Measurements from ENCODE around the gene BCAS3.

The BCAS3 gene

DNA sequence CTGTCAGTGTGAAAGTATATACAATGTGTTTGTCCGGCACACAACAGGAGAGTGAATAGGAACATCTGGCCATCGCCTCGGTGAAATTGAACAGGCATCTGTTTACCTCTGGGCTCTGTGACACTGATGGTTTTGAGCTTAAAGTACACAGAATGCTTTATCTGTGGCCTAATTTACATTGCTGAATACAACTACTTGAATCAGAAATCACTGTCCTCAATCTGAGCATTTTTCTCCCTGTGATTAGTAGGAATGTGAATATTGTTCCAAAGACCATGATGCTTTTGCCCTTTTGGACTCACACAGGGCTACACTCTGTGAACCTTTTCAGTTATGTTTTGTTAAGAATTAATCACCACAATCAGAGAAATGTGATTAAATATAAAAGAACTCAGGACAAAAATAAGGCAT, 399.0 kb downstream of the BCAS3 start:
- no peak overlapping the region for H3K4me3 ChIP-seq (ENCODE audit: low read length)
- no peak for TF ChIP-seq ZNF274 (IDR thresholded peaks at IDR 0.05; ENCODE audit: low read depth, low read length)

DNA sequence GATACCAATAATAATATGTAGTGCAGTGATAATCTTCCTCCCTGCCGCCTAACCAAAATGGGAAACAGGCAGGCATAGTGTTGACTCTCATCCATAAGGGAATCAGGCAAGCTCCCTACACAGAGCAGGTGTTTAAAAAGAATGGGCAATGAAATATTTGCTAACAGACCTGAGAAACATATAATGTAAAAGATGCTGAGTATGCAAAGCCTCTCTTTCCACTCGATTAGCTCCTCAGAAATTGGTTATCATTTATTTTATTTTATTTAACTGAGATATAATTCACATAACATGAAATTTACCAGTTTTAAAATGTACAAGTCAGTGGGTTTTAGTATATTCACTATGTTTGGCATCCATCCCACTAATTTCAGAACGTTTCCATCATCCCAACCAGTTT, 404.3 kb downstream of the BCAS3 start:
- TF ChIP-seq ZNF274 (IDR thresholded peaks at IDR 0.05; ENCODE audit: low read depth, low read length) = no peak
- no peak overlapping the region for H3K4me3 ChIP-seq (ENCODE audit: low read length)

DNA sequence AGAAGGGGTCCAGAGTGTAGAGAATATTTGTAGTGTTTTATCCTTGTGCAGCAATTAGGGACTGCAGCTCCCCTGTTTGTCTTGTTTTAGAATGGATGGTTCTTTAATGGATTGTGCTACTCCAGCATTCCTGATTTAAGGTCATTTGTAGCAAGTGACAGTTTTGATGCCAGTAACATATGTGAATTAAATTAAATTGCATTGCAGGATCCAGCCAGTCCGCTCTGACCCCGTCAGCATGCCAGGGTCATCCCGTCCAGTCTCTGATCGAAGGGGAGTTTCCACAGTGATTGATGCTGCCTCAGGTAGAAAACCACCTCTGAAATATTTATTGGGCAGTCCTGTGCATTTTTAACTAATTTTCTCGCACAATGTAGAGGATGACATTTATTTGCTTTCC, 406.6 kb downstream of the BCAS3 start:
- no peak for TF ChIP-seq ZNF274 (IDR thresholded peaks at IDR 0.05; ENCODE audit: low read depth, low read length)
- H3K4me3 ChIP-seq (ENCODE audit: low read length) = no peak overlapping the region

DNA sequence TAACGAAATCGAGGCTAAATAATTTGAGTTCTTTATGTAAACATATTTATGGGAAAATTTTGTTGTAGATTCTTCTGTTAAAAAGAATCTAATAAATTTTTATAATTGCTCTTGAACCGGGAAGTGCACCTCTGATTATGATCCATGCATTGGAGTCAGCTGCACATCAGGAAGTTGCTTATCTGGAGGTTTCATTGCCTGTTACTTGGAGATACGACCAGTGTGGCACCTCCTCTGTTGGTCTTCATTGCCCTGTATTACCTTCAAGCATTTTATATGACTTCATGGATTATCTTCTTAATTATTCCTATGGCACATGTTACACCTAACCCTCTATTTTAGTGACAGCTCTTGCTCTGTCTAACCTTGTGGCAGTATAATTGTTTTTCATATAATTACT, 409.4 kb downstream of the BCAS3 start:
- TF ChIP-seq ZNF274 (IDR thresholded peaks at IDR 0.05; ENCODE audit: low read depth, low read length) = no peak
- no peak overlapping the region for H3K4me3 ChIP-seq (ENCODE audit: low read length)

DNA sequence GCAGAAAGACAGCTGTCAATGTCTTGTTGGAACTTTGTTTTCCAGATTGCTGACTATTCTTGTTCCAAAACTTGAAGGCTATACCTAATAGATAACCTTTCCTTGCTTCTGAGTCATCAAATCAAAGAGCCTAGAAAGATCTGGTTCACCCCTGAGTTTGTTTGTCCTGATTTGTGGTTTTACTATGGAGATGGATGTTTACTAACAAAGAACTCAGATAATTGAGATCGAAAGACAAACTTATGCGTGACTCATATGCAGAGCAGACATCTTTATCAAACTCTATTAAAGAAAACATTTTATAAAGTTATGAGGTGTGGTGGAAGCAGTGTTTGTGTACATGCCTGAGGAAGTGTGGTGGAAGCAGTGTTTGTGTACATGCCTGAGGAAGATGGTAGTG, 410.9 kb downstream of the BCAS3 start:
- no peak overlapping the region for H3K4me3 ChIP-seq (ENCODE audit: low read length)
- TF ChIP-seq ZNF274 (IDR thresholded peaks at IDR 0.05; ENCODE audit: low read depth, low read length) = no peak

DNA sequence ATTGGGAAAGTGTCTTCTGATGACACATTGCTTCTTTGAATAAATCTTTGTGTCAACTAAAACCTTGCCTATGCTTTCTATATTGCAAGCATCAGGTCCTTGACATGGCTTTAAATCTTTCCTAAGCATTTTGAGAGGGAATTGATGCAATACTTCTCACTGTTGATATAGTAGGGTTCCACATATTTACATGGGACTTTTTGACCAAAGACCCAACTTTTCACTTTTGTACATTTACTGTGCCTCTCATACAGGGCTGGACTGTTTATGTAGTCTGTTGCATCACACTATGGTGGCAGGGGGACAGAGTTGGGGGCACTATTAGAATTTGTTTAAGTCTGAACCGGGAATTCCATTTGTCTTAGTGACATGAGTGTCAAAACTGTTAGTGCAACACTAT, 413.4 kb downstream of the BCAS3 start:
- no peak for TF ChIP-seq ZNF274 (IDR thresholded peaks at IDR 0.05; ENCODE audit: low read depth, low read length)
- no peak overlapping the region for H3K4me3 ChIP-seq (ENCODE audit: low read length)

DNA sequence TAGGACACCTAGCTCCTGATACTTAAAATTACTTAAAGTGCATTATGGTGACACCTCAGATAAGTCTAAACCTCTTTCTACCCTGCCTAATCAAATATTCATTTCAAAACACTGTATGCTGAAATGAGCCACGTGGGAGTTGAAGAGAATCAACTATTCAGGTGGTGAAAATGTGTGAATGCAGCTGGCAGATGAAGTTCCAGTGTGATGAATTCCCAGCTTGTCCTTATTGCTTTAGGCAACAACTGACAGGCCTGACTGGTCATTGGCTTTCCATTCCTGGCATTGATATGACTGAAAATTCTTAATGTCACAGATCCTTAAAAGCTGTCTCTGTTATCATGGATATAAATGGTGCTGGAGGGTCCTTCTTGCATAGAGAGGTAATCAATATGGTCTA, 420.1 kb downstream of the BCAS3 start:
- TF ChIP-seq ZNF274 (IDR thresholded peaks at IDR 0.05; ENCODE audit: low read depth, low read length) = no peak

DNA sequence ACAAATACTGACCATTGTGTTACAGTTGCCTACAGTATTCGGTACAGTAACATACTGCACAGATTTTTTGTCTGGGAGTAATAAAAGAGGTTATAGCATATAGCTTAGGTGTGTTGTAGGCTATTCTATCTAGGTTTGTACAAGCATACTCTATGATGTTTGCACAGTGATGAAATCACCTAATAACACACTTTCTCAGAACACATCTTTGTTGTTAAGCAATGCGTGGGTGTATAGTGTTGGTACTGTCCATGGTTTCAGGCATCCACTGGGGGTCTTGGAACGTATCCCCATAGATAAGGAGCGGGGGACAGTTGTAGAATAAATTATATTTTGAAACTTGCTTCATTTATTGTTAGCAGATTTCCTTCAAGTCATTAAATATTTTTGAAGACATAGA, 428.7 kb downstream of the BCAS3 start:
- TF ChIP-seq ZNF274 (IDR thresholded peaks at IDR 0.05; ENCODE audit: low read depth, low read length) = no peak
- no peak overlapping the region for H3K4me3 ChIP-seq (ENCODE audit: low read length)

More for the DNA sequence above, 420.1 kb downstream of the BCAS3 start:
- no peak overlapping the region for H3K4me3 ChIP-seq (ENCODE audit: low read length)

DNA sequence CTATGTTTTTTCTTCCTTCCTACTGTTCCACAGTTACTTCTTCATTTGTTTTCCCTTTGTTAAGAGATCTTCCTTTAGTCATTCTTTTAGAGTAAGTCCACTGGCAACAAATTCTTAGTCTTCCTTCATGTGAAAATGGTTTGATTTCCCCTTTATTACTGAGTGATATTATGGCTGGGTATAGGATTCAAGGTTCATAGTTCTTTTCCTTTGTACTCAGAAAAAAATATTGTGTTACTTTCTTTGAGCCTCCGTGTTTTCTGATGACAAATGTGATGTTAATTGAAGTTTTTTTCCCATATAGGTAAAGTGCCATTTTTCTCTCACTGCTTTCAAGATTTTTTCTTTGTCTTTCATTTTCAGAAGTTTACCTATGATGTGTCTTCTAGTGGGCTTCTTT, 438.9 kb downstream of the BCAS3 start:
- H3K4me3 ChIP-seq (ENCODE audit: low read length) = no peak overlapping the region
- TF ChIP-seq ZNF274 (IDR thresholded peaks at IDR 0.05; ENCODE audit: low read depth, low read length) = no peak

DNA sequence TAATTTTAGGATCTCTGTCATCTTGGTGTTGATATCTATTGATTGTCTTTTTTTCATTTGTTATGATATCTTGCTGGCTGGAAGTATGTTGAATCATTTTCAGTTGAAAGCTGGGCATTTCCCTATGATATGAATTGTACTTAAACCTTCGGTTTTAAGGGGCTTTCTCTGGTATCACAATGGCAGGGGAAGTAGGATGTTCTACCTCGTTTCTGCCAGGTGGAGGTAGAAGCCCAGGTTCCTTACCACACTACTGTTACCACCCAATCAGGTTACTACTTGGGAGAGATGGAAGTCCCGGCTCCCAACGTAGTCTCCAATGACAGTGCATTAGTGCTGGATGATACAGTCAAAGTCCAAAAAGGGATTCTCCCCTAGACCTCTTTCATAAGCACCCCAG, 440.3 kb downstream of the BCAS3 start:
- TF ChIP-seq ZNF274 (IDR thresholded peaks at IDR 0.05; ENCODE audit: low read depth, low read length) = no peak
- no peak overlapping the region for H3K4me3 ChIP-seq (ENCODE audit: low read length)

DNA sequence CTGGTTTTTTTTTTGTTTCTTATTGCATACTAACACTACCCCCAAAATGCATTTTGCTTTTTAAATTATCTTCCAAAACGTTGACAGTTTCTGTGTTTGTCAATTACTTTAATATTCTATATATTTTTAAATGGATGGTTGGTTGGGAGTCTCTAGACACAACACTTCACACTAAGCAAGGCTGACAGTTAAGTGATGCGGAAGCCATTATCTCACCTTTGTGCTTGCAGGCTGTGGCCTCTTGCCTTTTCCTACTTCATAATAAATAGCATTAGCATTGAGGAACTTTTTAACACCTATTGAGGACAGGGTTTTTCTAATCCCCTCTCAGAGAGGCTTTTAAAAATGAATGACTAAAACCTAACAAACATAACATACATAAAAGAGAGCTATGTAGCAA, 441.2 kb downstream of the BCAS3 start:
- H3K4me3 ChIP-seq (ENCODE audit: low read length) = no peak overlapping the region
- no peak for TF ChIP-seq ZNF274 (IDR thresholded peaks at IDR 0.05; ENCODE audit: low read depth, low read length)

DNA sequence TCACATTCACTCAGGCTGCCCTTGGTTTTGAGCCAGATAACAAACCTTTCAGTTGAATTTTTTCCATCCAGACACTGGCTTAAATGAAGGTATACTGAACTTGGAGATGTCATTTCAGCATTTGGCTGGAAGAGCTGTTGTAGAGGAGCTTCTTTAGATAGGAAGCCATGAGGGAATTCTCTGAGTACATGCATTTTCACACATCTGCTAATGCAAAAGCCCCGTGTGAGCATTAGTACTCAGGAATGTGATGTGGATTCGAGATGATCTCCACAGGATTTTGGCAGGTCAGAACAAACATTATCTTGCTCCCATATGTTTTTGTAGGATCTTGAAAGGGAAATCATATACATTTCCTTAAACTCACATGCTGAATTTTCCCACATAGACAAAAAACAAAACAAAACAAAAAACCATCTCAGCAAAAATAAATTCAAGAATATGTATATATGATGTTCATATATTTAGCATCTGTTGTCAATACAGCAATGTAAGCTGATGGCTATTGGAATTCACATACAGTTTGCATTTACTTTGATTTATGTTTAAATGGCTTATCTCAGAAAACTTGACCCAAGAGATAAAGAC, 444.8 kb downstream of the BCAS3 start:
- TF ChIP-seq ZNF274 (IDR thresholded peaks at IDR 0.05; ENCODE audit: low read depth, low read length) = no peak
- no peak overlapping the region for H3K4me3 ChIP-seq (ENCODE audit: low read length)

DNA sequence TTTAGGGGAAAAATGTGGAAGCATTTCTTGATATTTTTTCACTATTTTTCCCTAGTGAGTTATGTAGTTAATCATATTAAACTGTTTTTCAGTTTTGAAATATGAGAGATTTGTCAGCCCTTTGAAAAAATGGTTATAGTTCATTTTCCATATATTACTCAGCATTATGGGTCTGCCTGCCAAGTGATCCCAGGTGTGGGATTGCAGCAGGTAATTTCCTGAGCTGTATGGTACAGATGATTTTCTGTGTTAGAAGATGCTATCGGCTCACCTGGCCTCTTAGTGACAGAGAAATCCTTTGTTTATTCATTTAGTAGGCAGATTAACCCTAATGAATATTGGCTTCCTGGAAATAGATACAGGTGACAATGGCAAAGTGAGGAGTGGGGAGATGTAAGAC, 446.9 kb downstream of the BCAS3 start:
- no peak overlapping the region for H3K4me3 ChIP-seq (ENCODE audit: low read length)
- TF ChIP-seq ZNF274 (IDR thresholded peaks at IDR 0.05; ENCODE audit: low read depth, low read length) = no peak

DNA sequence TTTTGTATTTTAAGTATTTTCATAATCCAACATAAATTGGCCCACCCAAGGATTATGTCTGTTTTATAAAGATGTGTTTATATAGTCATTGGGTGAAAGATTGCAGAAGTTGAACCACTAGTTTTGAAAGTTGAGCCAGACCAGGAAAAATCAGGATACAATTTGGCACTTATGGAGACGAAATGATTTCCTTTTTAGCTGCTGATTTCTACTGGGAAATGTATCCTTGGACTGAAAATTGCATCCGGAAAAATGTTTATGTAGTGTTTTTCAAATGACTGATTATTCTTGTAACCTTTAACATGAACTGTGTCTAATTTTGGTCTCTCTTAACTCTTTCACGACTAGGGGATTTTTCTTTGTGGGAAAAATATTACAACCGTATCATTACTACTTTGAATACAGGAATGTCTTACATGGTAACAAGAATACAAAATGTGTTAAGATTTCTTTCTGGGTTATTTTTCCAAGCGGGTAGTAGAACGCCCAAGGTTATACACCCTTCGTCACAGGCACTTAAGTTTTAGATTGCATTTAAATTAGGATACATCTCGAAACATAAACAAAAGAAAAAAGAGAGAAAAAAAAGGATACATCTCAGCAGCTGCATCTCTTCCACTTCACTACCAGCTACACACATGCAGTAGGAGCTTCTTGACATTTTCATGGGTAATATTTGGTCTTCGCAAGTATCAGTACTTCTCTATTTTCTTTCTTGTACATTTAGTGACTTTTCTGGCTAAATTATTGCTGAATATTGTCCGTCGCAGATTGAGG, 449.0 kb downstream of the BCAS3 start:
- no peak for TF ChIP-seq ZNF274 (IDR thresholded peaks at IDR 0.05; ENCODE audit: low read depth, low read length)
- H3K4me3 ChIP-seq (ENCODE audit: low read length) = no peak overlapping the region

DNA sequence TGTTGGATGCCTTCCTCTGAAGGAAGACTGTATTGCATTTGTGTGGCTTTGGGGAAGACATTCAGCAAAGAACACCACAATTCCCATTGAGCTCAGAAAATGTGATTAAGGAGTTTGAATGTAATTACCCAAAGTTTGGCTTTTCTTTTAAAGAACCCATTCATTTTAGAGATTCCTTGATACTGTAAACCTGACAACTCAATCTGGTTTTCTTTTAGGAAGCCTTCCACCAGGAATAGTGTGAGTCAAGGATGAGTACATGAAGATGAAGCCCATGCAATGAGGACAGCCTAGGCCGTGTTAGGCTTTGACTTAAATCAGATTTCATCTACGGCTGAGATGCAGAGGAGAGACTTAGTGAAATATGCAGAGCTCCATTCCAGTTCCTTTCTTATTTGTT, 450.3 kb downstream of the BCAS3 start:
- no peak for TF ChIP-seq ZNF274 (IDR thresholded peaks at IDR 0.05; ENCODE audit: low read depth, low read length)
- H3K4me3 ChIP-seq (ENCODE audit: low read length) = no peak overlapping the region

Measured in GM08714 (cell line).